ENCODE results near the gene ZFX. TPM values are rescaled to one million over a fixed set of nuclear protein-coding genes. Genes with fewer than 3 reads are reported as not detected.
A peak's percentile ranks its signal among the peaks of the same experiment; 100 is the strongest.

Gene ZFX
- total and polyA plus RNA-seq, 10 of the 15 experiments (the other 5 are each of a cell fraction or from before 2014, with no cell fraction given): 6.8 to 40.9 (median 24.6) TPM

GRCh38 chrX:24150051-24150790, 692 bp downstream of the ZFX start (continued):
- TF ChIP-seq RB1 (IDR thresholded peaks at IDR 0.05; ENCODE audit: borderline replicate concordance) (peak; percentile 72; the same call in 1 of the 2 replicates), MLLT1 (IDR thresholded peaks at IDR 0.05) (no peak), CHD1 (IDR thresholded peaks at IDR 0.05; ENCODE audit: low read depth, low read length) (peak; percentile 15; the same call in 1 of the 2 replicates), NFXL1 (IDR thresholded peaks at IDR 0.05; ENCODE audit: borderline replicate concordance) (no peak)

GRCh38 chrX:24150898-24151297, 1.4 kb downstream of the ZFX start:
- under 1% methylated on average over 10 of the region's 10 CpGs for WGBS (ENCODE audit: insufficient coverage, insufficient replicate concordance, low lambda C conversion rate, missing lambda C conversion rate)
- TSS peak; percentile 61 for BruUV-seq (replicated peaks)
- peaks cover 0 to 4% of the 10 kb centered on the region in 2 experiments; a peak in 1 of 4 replicates for H3K36me3 ChIP-seq (ENCODE audit: control insufficient read depth in 2 of 2, insufficient read depth in 2 of 2, low read length in 1 of 2)
- RAD21 ChIA-PET (ENCODE audit: unreplicated experiment): interaction anchor here (0.9 to 3.0 kb wide), 2 partner anchors 92 to 97 kb away, joined by 3 to 10 read pairs; no protein-coding TSS in a partner anchor
- intact Hi-C loops (cut with micrococcal nuclease; ENCODE audit: unreplicated experiment) (loop anchor here (1.0 to 5.0 kb wide), 3 partner anchors 18 to 97 kb away; partner anchors contain the start of gene EIF2S3), in situ Hi-C loops (cut with MboI) (no loop called here)
- H3K79me2 ChIP-seq (ENCODE audit: control insufficient read depth, insufficient read depth, low read length): peaks cover 62% of the 10 kb centered on the region
- H4K20me1 ChIP-seq (ENCODE audit: control insufficient read depth, insufficient read depth): no peaks in the 10 kb centered on the region
- peak overlapping the region; percentile 91 for H3K9ac ChIP-seq (ENCODE audit: control insufficient read depth, insufficient read depth, low read length)
- FAIRE-seq: no peak
- CTCF ChIA-PET: interaction anchor here (1.0 kb wide), 2 partner anchors 94 to 96 kb away, joined by 3 read pairs; partner anchors contain the start of gene EIF2S3
- no peak for DNase-seq (ENCODE audit: low read depth, low spot score)
- H3K4me2 ChIP-seq (ENCODE audit: control insufficient read depth, insufficient read depth): peak overlapping the region; percentile 82
- peaks cover 22% of the 10 kb centered on the region for H3K4me1 ChIP-seq (ENCODE audit: control insufficient read depth, insufficient read depth, low read length)
- H3K27ac ChIP-seq (ENCODE audit: control insufficient read depth, insufficient read depth): peak overlapping the region; percentile 80
- no peaks in the 10 kb centered on the region for H3K9me3 ChIP-seq (replicated peaks; ENCODE audit: control insufficient read depth, insufficient read depth, low read length)
- ATAC-seq: no peak
- H3K4me3 ChIP-seq: peak overlapping the region; percentile 88
- SMC1A ChIA-PET (ENCODE audit: uncharacterized antibody, unreplicated experiment): interaction anchor here (0.9 to 1.3 kb wide), 3 partner anchors 10 to 31 kb away, joined by 3 to 6 read pairs (median 4); no protein-coding TSS in a partner anchor
- no peak overlapping the region for H2AFZ ChIP-seq (ENCODE audit: control insufficient read depth, low read depth, low read length)
- POLR2A ChIA-PET: interaction anchor here (1.0 kb wide), 1 partner anchor 20 kb away, joined by 3 read pairs; no protein-coding TSS in a partner anchor
- no peaks in the 10 kb centered on the region for H3K27me3 ChIP-seq (replicated peaks in 1 of 2; ENCODE audit: control insufficient read depth in 2 of 2, insufficient read depth in 2 of 2, low read length in 1 of 2)
- TF ChIP-seq ESRRA (IDR thresholded peaks at IDR 0.05; ENCODE audit: low read length): no peak
- TF ChIP-seq HDAC2 (IDR thresholded peaks at IDR 0.05): no peak
- no peak for TF ChIP-seq SPI1 (IDR thresholded peaks at IDR 0.05; ENCODE audit: borderline replicate concordance, insufficient read depth, low read depth, low read length)
- no peak for TF ChIP-seq ZNF384 (IDR thresholded peaks at IDR 0.05; ENCODE audit: borderline replicate concordance, low read depth, low read length)
- TF ChIP-seq STAT1 (conservative IDR thresholded peaks at IDR 0.05): no peak
- no peak for TF ChIP-seq MTA3 (IDR thresholded peaks at IDR 0.05; ENCODE audit: borderline replicate concordance, low read length)
- TF ChIP-seq TBL1XR1 (IDR thresholded peaks at IDR 0.05; ENCODE audit: low read depth, low read length): no peak
- no peak for TF ChIP-seq SIN3A (IDR thresholded peaks at IDR 0.05; ENCODE audit: low read depth, low read length)
- no peak for TF ChIP-seq BCL11A (IDR thresholded peaks at IDR 0.05; ENCODE audit: low read depth, low read length)
- TF ChIP-seq ZSCAN29 (IDR thresholded peaks at IDR 0.05): no peak
- TF ChIP-seq MLLT1 (IDR thresholded peaks at IDR 0.05): no peak
- TF ChIP-seq ZNF274 (IDR thresholded peaks at IDR 0.05; ENCODE audit: insufficient read depth, insufficient read length): no peak
- TF ChIP-seq GABPA (IDR thresholded peaks at IDR 0.05; ENCODE audit: low read depth): no peak
- TF ChIP-seq CREM (IDR thresholded peaks at IDR 0.05; ENCODE audit: low read depth): no peak
- TF ChIP-seq NKRF (conservative IDR thresholded peaks at IDR 0.05): no peak
